GM21723 (cell line): ENCODE data around the gene CWC25.

Experiments used
- ATAC-seq: cut with Tn5 transposase; IDR thresholded peaks from one replicate; pipeline ENCODE4 v1.9.1; 2021; ENCODE audit warnings: mild to moderate bottlenecking, moderate library complexity; ENCODE audit not compliant: unreplicated experiment

CWC25 gene

GRCh38 chr17:38853292-38854219 is 28.4 kb upstream of the CWC25 start, which contains the start of gene RPL23:
RPL23 (minus strand) TSS chr17:38853721; CDS start chr17:38853710, 11 bp downstream.
- peak; percentile 82 for ATAC-seq

GRCh38 chr17:38852771-38853291 is 27.7 kb upstream of the CWC25 start:
- no peak for ATAC-seq

- no peak for ATAC-seq
Observed at GRCh38 chr17:38851434-38851833, 26.3 kb upstream of the CWC25 start.

GRCh38 chr17:38850374-38850773 is 25.3 kb upstream of the CWC25 start:
- no peak for ATAC-seq

GRCh38 chr17:38848939-38849605 is 24.0 kb upstream of the CWC25 start:
- ATAC-seq: no peak

GRCh38 chr17:38848557-38848891 is 23.4 kb upstream of the CWC25 start:
- ATAC-seq: no peak

GRCh38 chr17:38844261-38844757 is 19.2 kb upstream of the CWC25 start:
- no peak for ATAC-seq

- ATAC-seq: no peak
Observed at GRCh38 chr17:38825762-38826247, 684 bp upstream of the CWC25 start.

- no peak for ATAC-seq
Observed at GRCh38 chr17:38815576-38816193, 9.4 kb downstream of the CWC25 start.

GRCh38 chr17:38809828-38810227 is 15.3 kb downstream of the CWC25 start:
- ATAC-seq: no peak

- no peak for ATAC-seq
Observed at GRCh38 chr17:38800237-38800760, 24.8 kb downstream of the CWC25 start.

- peak; percentile 80 for ATAC-seq
Observed at GRCh38 chr17:38799501-38800236, 25.5 kb downstream of the CWC25 start, which contains the start of gene PIP4K2B. PIP4K2B (minus strand) TSS chr17:38799556; CDS start chr17:38799424, 132 bp downstream.

GRCh38 chr17:38798614-38799500 is 26.3 kb downstream of the CWC25 start:
- ATAC-seq: peak; percentile 37

GRCh38 chr17:38797828-38798227 is 27.3 kb downstream of the CWC25 start:
- ATAC-seq: no peak

GRCh38 chr17:38797158-38797490 is 28.0 kb downstream of the CWC25 start:
- no peak for ATAC-seq

- ATAC-seq: no peak
Observed at GRCh38 chr17:38796451-38797157, 28.5 kb downstream of the CWC25 start.

- ATAC-seq: no peak
Observed at GRCh38 chr17:38794221-38794620, 30.9 kb downstream of the CWC25 start.

GRCh38 chr17:38791162-38791561 is 34.0 kb downstream of the CWC25 start:
- no peak for ATAC-seq
